K562 (cell line): ENCODE data around the gene CEP131. TPM values are rescaled to one million over a fixed set of nuclear protein-coding genes. Genes with fewer than 3 reads are reported as not detected.

Source experiments
- ATAC-seq: fragments of 200-7000 bp; cut with Tn5 transposase; 3 replicates; pipeline ENCODE4 v1.9.1; 2020; ENCODE audit warnings: moderate library complexity
- BruUV-seq: library from RNA; stranded (reverse); fragments of 400-500 nt; replicated peaks from 2 replicates; lab custom pipeline; 2021; lab: Mats Ljungman, UMichigan
- CTCF ChIA-PET: fragments of 300-600 bp; formaldehyde crosslinking; extraction: SDS; loops from one replicate; lab custom pipeline; 2021; ENCODE audit warnings: low intra/inter-chr PET ratio; lab: Yijun Ruan, JAX
- POLR2A ChIA-PET: fragments of 300-600, 350-650 bp; sonication (Branson Sonifier 250); formaldehyde crosslinking; extraction: SDS; loops from one replicate; lab custom pipeline; 2021; ENCODE audit warnings: antibody characterized with exemption, inconsistent platforms; lab: Yijun Ruan, JAX
- DNase-seq, 4 experiments: peaks; one replicate each; pipeline versions ENCODE4 v3.0.0 to v3.0.0-alpha.2; 2011 to 2018; ENCODE audit warnings: low spot score in 3 of 4, mixed read lengths in 3 of 4; ENCODE audit errors: extremely low read depth in 1 of 4
- FAIRE-seq: peaks from 2 replicates; lab custom pipeline; 2011; peaks lifted over from hg19 to GRCh38; lab: Jason Lieb, UNC
- H2AFZ ChIP-seq: 2 replicates; pipeline ENCODE4 v1.6.0; 2011; ENCODE audit warnings: low read depth, low read length, control low read depth, inconsistent platforms
- H3K27ac ChIP-seq: fragments of 200-600 bp; 3 replicates; pipeline ENCODE4 v1.8.0; 2011; ENCODE audit warnings: low read depth, mild to moderate bottlenecking, control low read depth, inconsistent platforms, low read length, moderate library complexity, mixed read lengths; ENCODE audit errors: extremely low read depth
- H3K27me3 ChIP-seq, 2 experiments: fragments of 300-600 bp in 1 of 2; 2 replicates in 1 of 2; 3 replicates in 1 of 2; pipeline versions ENCODE4 v1.6.0 to v1.8.0; 2011; ENCODE audit warnings: inconsistent platforms in 2 of 2, low read length in 2 of 2, mild to moderate bottlenecking in 1 of 2, mixed read lengths in 1 of 2, moderate library complexity in 1 of 2; ENCODE audit not compliant: control insufficient read depth in 2 of 2, insufficient read depth in 2 of 2
- H3K36me3 ChIP-seq: fragments of 300-600 bp; 3 replicates; pipeline ENCODE4 v1.8.0; 2011; ENCODE audit warnings: mild to moderate bottlenecking, low read length, inconsistent platforms; ENCODE audit not compliant: control insufficient read depth, insufficient read depth
- H3K4me1 ChIP-seq, 2 experiments: fragments of 200-600 bp in 1 of 2; replicated peaks in 1 of 2; 2 replicates in 1 of 2; 3 replicates in 1 of 2; pipeline versions ENCODE4 v1.5.1 to v1.8.0; 2011; ENCODE audit warnings: inconsistent platforms in 2 of 2, low read length in 2 of 2, mild to moderate bottlenecking in 1 of 2, mixed read lengths in 1 of 2, moderate library complexity in 1 of 2; ENCODE audit not compliant: control insufficient read depth in 2 of 2, insufficient read depth in 2 of 2
- H3K4me2 ChIP-seq: 2 replicates; pipeline ENCODE4 v1.6.1; 2011; ENCODE audit warnings: low read length, control low read depth, inconsistent platforms, mixed read lengths; ENCODE audit not compliant: insufficient read depth
- H3K4me3 ChIP-seq: fragments of 200-600 bp; sonication (generic), shearing (Covaris generic); 2 replicates; pipeline ENCODE4 v1.5.1; 2016; ENCODE audit warnings: control low read depth, inconsistent platforms
- H3K79me2 ChIP-seq: fragments of 200-600 bp; 3 replicates; pipeline ENCODE4 v1.8.0; 2011; ENCODE audit warnings: low read length, inconsistent platforms; ENCODE audit not compliant: control insufficient read depth, insufficient read depth
- H3K9ac ChIP-seq, 2 experiments: 2 replicates each; pipeline versions ENCODE4 v1.6.0 to v1.6.1; 2011; ENCODE audit warnings: low read depth in 2 of 2, low read length in 2 of 2, control low read depth in 1 of 2, inconsistent platforms in 1 of 2, mild to moderate bottlenecking in 1 of 2, mixed read lengths in 1 of 2; ENCODE audit not compliant: insufficient read depth in 1 of 2
- H3K9me1 ChIP-seq: one replicate; pipeline ENCODE4 v1.6.0; 2011; ENCODE audit warnings: inconsistent platforms, mild to moderate bottlenecking, low read length, moderate library complexity; ENCODE audit not compliant: control insufficient read depth, insufficient read depth
- H3K9me3 ChIP-seq: replicated peaks from 2 replicates; pipeline ENCODE4 v1.5.1; 2011; ENCODE audit warnings: low read depth, low read length, inconsistent platforms; ENCODE audit not compliant: control insufficient read depth, insufficient read depth
- H4K20me1 ChIP-seq: replicated peaks from 2 replicates; pipeline ENCODE4 v1.6.1; 2011; ENCODE audit warnings: low read length, inconsistent platforms, mixed read lengths; ENCODE audit not compliant: control insufficient read depth, insufficient read depth
- CTCFL ChIP-seq: IDR thresholded peaks from 2 replicates; pipeline ENCODE4 v1.6.1; 2011; ENCODE audit warnings: borderline replicate concordance, low read depth, mild to moderate bottlenecking, moderate library complexity, low read length; ENCODE audit not compliant: insufficient read depth, poor library complexity, severe bottlenecking
- CXXC5 ChIP-seq: fragments of 250-450 bp; sonication (Bioruptor Pico); IDR thresholded peaks from 2 replicates; pipeline ENCODE4 v1.8.0; 2022; ENCODE audit warnings: inconsistent platforms, mild to moderate bottlenecking, moderate library complexity
- DDX20 ChIP-seq: fragments of 450-650 bp; IDR thresholded peaks from 2 replicates; pipeline ENCODE4 v1.6.1; 2016; ENCODE audit warnings: missing genetic modification characterization, low read depth, mild to moderate bottlenecking, missing compliant biosample characterization, moderate library complexity
- ETS2 ChIP-seq: IDR thresholded peaks from 2 replicates; pipeline ENCODE4 v1.6.1; 2016; ENCODE audit warnings: borderline replicate concordance, missing genetic modification characterization, mild to moderate bottlenecking, moderate library complexity, missing compliant biosample characterization; ENCODE audit not compliant: poor library complexity, severe bottlenecking
- HMG20A ChIP-seq: fragments of 450-650 bp; formaldehyde crosslinking; conservative IDR thresholded peaks from 2 replicates; pipeline ENCODE4 v1.4.0; 2020; ENCODE audit warnings: mild to moderate bottlenecking, mixed read lengths
- HNRNPH1 ChIP-seq: fragments of 200-400 bp; formaldehyde crosslinking; optimal IDR thresholded peaks from 2 replicates; pipeline ENCODE3; 2017; ENCODE audit warnings: low read depth, mild to moderate bottlenecking, low read length, moderate library complexity
- KDM1A ChIP-seq, 2 experiments: fragments of 450-650 bp; IDR thresholded peaks; 2 replicates each; pipeline ENCODE4 v1.6.1; 2016; ENCODE audit warnings: mild to moderate bottlenecking in 2 of 2
- LEF1 ChIP-seq: fragments of 450-650 bp; IDR thresholded peaks from 2 replicates; pipeline ENCODE4 v1.6.1; 2016; ENCODE audit warnings: mild to moderate bottlenecking
- SREBF1 ChIP-seq: fragments of 150-350 bp; IDR thresholded peaks from 2 replicates; pipeline ENCODE4 v1.6.1; 2014; ENCODE audit warnings: antibody characterized with exemption, low read depth, low read length, borderline replicate concordance
- SUPT5H ChIP-seq: fragments of 450-650 bp; IDR thresholded peaks from 2 replicates; pipeline ENCODE4 v1.6.1; 2016
- TCF7 ChIP-seq: sonication (generic); IDR thresholded peaks from 2 replicates; pipeline ENCODE4 v1.6.1; 2016; ENCODE audit warnings: antibody characterized with exemption, borderline replicate concordance
- TCFL5 ChIP-seq: fragments of 250-450 bp; sonication (Bioruptor Pico); conservative IDR thresholded peaks from 2 replicates; pipeline ENCODE4 v1.6.1; 2021; ENCODE audit warnings: mild to moderate bottlenecking, moderate library complexity, matching md5 sums
- WGBS: fragments of 100-300 bp; shearing (Covaris generic); methylation state at CpG from one replicate; pipeline ENCODE4 v1.1.6; 2016; ENCODE audit warnings: low coverage, mixed read lengths; ENCODE audit not compliant: insufficient coverage; ENCODE audit errors: missing lambda C conversion rate; 5-methylcytosine and 5-hydroxymethylcytosine counted together
- in situ Hi-C: fragments of 300-500 bp; cut with MboI; formaldehyde crosslinking; loops from 4 replicates; pipeline ENCODE4 v1.15.0; 2018; ENCODE audit warnings: inconsistent platforms, mixed read lengths
- intact Hi-C: fragments of 100-400 bp; cut with micrococcal nuclease; formaldehyde crosslinking; loops from 2 replicates; pipeline ENCODE4 v1.14.2; 2022
- polyA plus RNA-seq, 8 experiments: library from polyadenylated mRNA; depleted of rRNA in 4 of 8; stranded (reverse) in 5 of 8; unstranded in 3 of 8; fragments of >200 nt; fragmentation: Nextera tagmentation in 2 of 8; fragmentation: Illumina TruSeq in 1 of 8; extraction: Ambion mirVana in 2 of 8; extraction: Trizol in 1 of 8; gene quantifications; 2 replicates each; pipeline versions ENCODE4 v1.2.1 to v1.2.3, GENCODE V29; 2011 to 2014; ENCODE audit warnings: inconsistent platforms in 1 of 8, missing spikeins in 1 of 8
- total RNA-seq, 7 experiments: library from RNA; depleted of rRNA in 6 of 7; stranded (reverse); fragments of >200 nt in 6 of 7; fragmentation: Illumina TruSeq in 2 of 7; extraction: Trizol in 2 of 7; gene quantifications; 2 replicates each; pipeline versions ENCODE4 v1.2.1 to v1.2.3, GENCODE V29; 2011 to 2021; ENCODE audit warnings: low replicate concordance in 1 of 7
- TF ChIP-seq, protein P1 (sequence below): fragments of 450-650 bp; IDR thresholded peaks from 2 replicates; pipeline ENCODE4 v1.6.1; 2017; ENCODE audit warnings: mild to moderate bottlenecking, moderate library complexity
- TF ChIP-seq, protein P2 (sequence below): IDR thresholded peaks from 2 replicates; pipeline ENCODE4 v1.6.1; 2016; ENCODE audit warnings: missing genetic modification characterization, missing compliant biosample characterization

The CEP131 gene
- total and polyA plus RNA-seq, 9 of the 15 experiments (the other 6 are each of a cell fraction or from before 2014, with no cell fraction given): 0.24 to 21.2 (median 2.3) TPM

GRCh38 chr17:81213978-81214377 lies 8.8 kb downstream of the CEP131 start:
- no TSS peak for BruUV-seq
- TF ChIP-seq DDX20 (tag) (no peak), HMG20A (CRISPR knock-in tag) (no peak), LEF1 (no peak), TCF7 (no peak), ETS2 (tag) (no peak), TCFL5 (CRISPR knock-in tag) (no peak), SREBF1 (no peak), CXXC5 (CRISPR knock-in tag) (no peak), KDM1A (IDR thresholded peaks at IDR 0.05) (no peak), SUPT5H (no peak), HNRNPH1 (no peak), CTCFL (no peak)
- TF ChIP-seq, protein P1, sequence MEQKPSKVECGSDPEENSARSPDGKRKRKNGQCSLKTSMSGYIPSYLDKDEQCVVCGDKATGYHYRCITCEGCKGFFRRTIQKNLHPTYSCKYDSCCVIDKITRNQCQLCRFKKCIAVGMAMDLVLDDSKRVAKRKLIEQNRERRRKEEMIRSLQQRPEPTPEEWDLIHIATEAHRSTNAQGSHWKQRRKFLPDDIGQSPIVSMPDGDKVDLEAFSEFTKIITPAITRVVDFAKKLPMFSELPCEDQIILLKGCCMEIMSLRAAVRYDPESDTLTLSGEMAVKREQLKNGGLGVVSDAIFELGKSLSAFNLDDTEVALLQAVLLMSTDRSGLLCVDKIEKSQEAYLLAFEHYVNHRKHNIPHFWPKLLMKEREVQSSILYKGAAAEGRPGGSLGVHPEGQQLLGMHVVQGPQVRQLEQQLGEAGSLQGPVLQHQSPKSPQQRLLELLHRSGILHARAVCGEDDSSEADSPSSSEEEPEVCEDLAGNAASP: no peak
- TF ChIP-seq, protein P2, sequence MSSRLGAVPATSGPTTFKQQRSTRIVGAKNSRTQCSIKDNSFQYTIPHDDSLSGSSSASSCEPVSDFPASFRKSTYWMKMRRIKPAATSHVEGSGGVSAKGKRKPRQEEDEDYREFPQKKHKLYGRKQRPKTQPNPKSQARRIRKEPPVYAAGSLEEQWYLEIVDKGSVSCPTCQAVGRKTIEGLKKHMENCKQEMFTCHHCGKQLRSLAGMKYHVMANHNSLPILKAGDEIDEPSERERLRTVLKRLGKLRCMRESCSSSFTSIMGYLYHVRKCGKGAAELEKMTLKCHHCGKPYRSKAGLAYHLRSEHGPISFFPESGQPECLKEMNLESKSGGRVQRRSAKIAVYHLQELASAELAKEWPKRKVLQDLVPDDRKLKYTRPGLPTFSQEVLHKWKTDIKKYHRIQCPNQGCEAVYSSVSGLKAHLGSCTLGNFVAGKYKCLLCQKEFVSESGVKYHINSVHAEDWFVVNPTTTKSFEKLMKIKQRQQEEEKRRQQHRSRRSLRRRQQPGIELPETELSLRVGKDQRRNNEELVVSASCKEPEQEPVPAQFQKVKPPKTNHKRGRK: no peak

More at GRCh38 chr17:81213978-81214377, 8.8 kb downstream of the CEP131 start:
- no peak overlapping the region for H3K9ac ChIP-seq
- no peak for FAIRE-seq
- no peaks in the 10 kb centered on the region for H3K9me3 ChIP-seq
- no peaks in the 10 kb centered on the region for H3K9me1 ChIP-seq
- H3K27me3 ChIP-seq: no peaks in the 10 kb centered on the region
- H3K79me2 ChIP-seq: no peaks in the 10 kb centered on the region
- H3K4me2 ChIP-seq: no peak overlapping the region
- in situ Hi-C loops (no loop called here), intact Hi-C loops (no loop called here)
- no peak overlapping the region for H2AFZ ChIP-seq
- ChIA-PET CTCF (no interaction called here), POLR2A (no interaction called here)
- no peak for ATAC-seq
- no peak overlapping the region for H3K27ac ChIP-seq
- H3K36me3 ChIP-seq: 0 out of 3 replicates have a peak, but pooled peaks cover 3% of the 10 kb centered on the region
- WGBS: 90% methylated on average over 8 of the region's 8 CpGs
- H3K4me3 ChIP-seq: no peak overlapping the region
- H3K4me1 ChIP-seq: peaks cover 0 to 22% of the 10 kb centered on the region in 2 experiments; a peak in 2 of 5 replicates
- no peak for DNase-seq
- H4K20me1 ChIP-seq: no peaks in the 10 kb centered on the region
